VCaP (cell line): Measurements from ENCODE around the gene COX8A.

Source experiments
- H3K27ac ChIP-seq: fragments of 450-650 bp; 2 replicates; pipeline ENCODE4 v1.5.1; 2017
- CTCF ChIP-seq: fragments of 450-650 bp; conservative IDR thresholded peaks from 2 replicates; pipeline ENCODE4 v1.5.1; 2017; ENCODE audit warnings: mild to moderate bottlenecking, moderate library complexity

The COX8A gene

GRCh38 chr11:64011371-64011770 is 37.0 kb downstream of the COX8A start:
- H3K27ac ChIP-seq: no peak overlapping the region
- TF ChIP-seq CTCF: no peak

GRCh38 chr11:64013141-64013896 is 38.9 kb downstream of the COX8A start:
- no peak for TF ChIP-seq CTCF
- H3K27ac ChIP-seq: no peak overlapping the region

- TF ChIP-seq CTCF: no peak
- H3K27ac ChIP-seq: no peak overlapping the region
Measured at GRCh38 chr11:64014356-64014755, 39.9 kb downstream of the COX8A start.

GRCh38 chr11:64015510-64015909 is 41.1 kb downstream of the COX8A start:
- no peak for TF ChIP-seq CTCF

GRCh38 chr11:64015935-64016845 is 41.8 kb downstream of the COX8A start:
- TF ChIP-seq CTCF: no peak

More at GRCh38 chr11:64015510-64015909, 41.1 kb downstream of the COX8A start:
- H3K27ac ChIP-seq: no peak overlapping the region

GRCh38 chr11:64017945-64018224 is 43.5 kb downstream of the COX8A start:
- peak overlapping the region; percentile 0; the same call in 1 of the 2 replicates for H3K27ac ChIP-seq
- TF ChIP-seq CTCF: no peak

More at GRCh38 chr11:64015935-64016845, 41.8 kb downstream of the COX8A start:
- no peak overlapping the region for H3K27ac ChIP-seq

- H3K27ac ChIP-seq: peak overlapping the region; percentile 0; the same call in 1 of the 2 replicates
- no peak for TF ChIP-seq CTCF
Measured at GRCh38 chr11:64018310-64018709, 43.9 kb downstream of the COX8A start.
